GM10266 (cell line): ENCODE results near the gene ACTG1.

Experiments used
- DNase-seq: peaks from one replicate; pipeline ENCODE4 v3.0.0; 2012; ENCODE audit errors: extremely low spot score
- TF ChIP-seq, protein P1 (sequence below): IDR thresholded peaks from 2 replicates; pipeline ENCODE4 v1.5.1; 2012; ENCODE audit warnings: mild to moderate bottlenecking, low read depth; ENCODE audit not compliant: control insufficient read depth, insufficient read depth; ENCODE audit errors: missing control alignments

ACTG1 gene

DNA sequence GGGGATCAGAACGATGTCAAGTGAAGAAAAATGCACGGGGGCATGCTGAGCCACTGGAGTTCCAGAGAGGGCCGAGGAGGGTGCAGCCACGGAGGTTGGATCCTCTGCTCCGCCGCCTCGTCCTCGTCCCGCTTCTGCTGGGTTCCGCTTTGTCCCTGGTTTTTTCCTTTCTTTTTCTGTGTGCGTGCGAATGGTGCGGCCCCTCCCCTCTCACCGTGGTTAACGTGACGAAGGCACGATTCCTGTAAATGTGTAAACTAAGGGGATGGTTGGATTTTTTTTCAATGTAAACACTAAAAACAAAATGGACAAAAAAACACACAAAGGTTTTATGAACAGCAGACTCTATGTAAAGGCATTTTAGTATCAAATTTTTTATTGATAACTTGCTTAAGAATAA lies 46.7 kb downstream of the ACTG1 start:
- DNase-seq: no peak
- TF ChIP-seq, protein P1, sequence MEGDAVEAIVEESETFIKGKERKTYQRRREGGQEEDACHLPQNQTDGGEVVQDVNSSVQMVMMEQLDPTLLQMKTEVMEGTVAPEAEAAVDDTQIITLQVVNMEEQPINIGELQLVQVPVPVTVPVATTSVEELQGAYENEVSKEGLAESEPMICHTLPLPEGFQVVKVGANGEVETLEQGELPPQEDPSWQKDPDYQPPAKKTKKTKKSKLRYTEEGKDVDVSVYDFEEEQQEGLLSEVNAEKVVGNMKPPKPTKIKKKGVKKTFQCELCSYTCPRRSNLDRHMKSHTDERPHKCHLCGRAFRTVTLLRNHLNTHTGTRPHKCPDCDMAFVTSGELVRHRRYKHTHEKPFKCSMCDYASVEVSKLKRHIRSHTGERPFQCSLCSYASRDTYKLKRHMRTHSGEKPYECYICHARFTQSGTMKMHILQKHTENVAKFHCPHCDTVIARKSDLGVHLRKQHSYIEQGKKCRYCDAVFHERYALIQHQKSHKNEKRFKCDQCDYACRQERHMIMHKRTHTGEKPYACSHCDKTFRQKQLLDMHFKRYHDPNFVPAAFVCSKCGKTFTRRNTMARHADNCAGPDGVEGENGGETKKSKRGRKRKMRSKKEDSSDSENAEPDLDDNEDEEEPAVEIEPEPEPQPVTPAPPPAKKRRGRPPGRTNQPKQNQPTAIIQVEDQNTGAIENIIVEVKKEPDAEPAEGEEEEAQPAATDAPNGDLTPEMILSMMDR: no peak

DNA sequence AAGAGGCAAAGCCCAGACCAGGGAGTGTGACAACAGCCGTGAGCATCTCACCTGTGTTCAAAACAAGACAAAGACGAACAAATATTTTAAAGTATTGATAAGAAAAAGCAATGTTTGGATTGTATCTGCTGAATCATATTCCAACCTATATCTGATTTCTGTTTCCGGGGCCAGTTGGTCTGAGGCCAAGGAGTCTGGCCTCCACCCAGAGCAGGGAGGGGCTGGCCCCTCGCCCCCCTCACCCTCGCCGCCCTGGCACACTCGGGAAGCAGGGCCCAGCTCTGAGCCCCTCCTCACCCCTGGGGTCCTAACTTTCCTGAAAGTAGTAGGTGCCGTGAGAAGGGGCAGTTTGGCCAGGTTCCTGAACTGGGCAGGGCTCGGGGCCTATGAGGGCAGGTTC lies 48.0 kb downstream of the ACTG1 start:
- TF ChIP-seq, protein P1: no peak
- DNase-seq: no peak

DNA sequence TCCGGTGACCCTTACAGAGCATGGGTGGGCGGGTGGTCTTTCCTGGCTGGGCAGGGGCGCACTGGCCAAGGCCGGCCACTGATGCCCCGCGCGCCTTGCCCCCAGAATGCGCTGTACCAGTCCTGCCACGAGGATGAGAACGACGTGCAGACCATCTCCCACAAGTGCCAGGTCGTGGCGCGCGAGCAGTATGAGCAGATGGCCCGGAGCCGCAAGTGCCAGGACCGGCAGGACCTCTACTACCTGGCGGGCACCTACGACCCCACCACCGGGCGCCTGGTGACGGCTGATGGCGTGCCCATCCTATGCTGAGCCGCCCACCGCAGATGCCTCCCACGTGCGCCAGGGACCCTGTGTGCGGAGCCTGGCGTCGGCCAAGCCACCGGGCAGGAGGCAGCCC lies 49.1 kb downstream of the ACTG1 start:
- DNase-seq: no peak
- TF ChIP-seq, protein P1: no peak

DNA sequence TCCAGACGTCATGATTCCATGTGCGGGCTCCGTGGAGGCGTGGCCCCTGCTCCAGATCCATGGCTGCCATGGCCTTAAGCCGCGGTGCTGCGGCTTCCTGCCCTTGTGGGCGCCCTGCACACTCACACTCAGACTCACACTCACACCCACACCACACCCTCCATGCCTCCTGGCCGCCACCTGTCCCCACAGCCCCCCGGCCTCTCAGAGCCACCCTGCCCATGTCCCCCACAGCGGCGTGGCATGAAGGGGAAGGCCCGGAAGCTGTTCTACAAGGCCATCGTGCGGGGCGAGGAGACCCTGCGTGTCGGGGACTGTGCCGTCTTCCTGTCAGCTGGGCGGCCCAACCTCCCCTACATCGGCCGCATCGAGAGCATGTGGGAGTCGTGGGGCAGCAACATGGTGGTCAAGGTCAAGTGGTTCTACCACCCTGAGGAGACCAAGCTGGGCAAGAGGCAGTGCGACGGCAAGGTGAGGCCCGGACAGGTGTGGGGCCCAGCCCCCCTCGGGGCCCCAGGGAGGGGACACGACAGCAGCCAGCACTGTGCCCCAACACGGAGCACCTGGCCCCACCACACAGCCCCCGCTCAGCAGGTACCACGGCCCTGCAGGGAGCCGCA lies 50.0 kb downstream of the ACTG1 start:
- no peak for DNase-seq
- TF ChIP-seq, protein P1: no peak

DNA sequence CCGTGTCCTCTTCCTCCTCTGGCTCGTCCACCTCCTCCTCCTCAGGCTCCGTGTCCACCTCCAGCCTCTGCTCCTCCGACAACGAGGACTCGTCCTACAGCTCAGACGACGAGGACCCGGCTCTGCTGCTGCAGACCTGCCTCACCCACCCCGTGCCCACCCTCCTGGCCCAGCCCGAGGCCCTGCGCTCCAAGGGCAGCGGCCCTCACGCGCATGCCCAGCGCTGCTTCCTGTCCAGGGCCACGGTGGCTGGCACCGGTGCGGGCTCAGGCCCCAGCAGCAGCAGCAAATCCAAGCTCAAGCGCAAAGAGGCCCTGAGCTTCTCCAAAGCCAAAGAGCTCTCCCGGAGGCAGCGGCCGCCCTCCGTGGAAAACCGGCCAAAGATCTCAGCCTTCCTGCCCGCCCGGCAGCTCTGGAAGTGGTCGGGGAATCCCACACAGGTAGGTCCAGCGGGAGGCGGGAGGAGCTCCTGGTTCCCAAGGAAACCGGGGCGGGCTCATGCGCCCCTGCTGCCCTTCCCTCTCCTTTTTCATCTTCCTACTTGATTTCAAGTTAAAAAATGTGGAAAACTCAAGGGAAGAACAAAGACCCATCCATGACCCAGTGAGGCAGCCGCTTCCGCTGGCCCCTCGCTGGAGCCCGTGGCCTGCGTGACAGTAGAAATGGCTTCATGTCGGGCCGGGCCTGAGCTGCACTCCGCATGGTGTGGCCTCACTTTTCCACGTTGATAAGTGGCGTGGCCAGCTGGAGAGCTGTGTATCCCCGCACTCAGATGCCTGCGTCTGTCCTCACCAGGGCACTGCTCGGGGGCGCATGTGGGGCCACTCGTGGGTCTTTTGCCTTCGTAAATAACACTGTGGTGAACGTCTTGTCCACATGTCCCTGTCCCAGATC lies 50.7 kb downstream of the ACTG1 start:
- TF ChIP-seq, protein P1: no peak
- DNase-seq: no peak

DNA sequence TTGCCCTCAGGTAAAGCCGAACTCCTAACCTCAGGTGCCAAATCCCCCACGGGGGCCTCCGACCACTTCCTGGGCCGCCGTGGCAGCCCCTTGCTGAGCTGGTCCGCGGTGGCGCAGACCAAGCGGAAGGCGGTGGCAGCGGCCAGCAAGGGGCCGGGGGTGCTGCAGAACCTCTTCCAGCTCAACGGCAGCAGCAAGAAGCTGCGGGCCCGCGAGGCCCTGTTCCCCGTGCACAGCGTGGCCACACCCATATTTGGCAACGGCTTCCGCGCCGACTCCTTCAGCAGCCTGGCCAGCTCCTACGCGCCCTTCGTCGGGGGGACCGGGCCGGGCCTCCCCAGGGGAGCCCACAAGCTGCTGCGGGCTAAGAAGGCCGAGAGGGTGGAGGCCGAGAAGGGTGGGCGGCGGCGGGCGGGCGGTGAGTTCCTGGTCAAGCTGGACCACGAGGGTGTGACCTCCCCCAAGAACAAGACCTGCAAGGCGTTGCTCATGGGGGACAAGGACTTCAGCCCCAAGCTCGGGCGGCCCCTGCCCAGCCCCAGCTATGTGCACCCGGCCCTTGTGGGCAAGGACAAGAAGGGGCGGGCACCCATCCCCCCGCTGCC lies 51.6 kb downstream of the ACTG1 start:
- DNase-seq: no peak
- TF ChIP-seq, protein P1: no peak
